GM19025 (cell line): Measurements from ENCODE around the gene QDPR.

ENCODE experiments used
- ATAC-seq: cut with Tn5 transposase; IDR thresholded peaks from one replicate; pipeline ENCODE4 v1.9.1; 2021; ENCODE audit warnings: mild to moderate bottlenecking, low read depth, moderate library complexity; ENCODE audit not compliant: unreplicated experiment

Gene QDPR

GRCh38 chr4:17436750-17437090, 75.2 kb downstream of the QDPR start:
- ATAC-seq: no peak
